Epithelial cell of proximal tubule (primary cell): ENCODE results near the gene CAVIN2. TPM values are rescaled to one million over a fixed set of nuclear protein-coding genes. Genes with fewer than 3 reads are reported as not detected.

ENCODE experiments used
- DNase-seq: peaks from one replicate; pipeline ENCODE4 v3.0.0-alpha.2; 2011; ENCODE audit warnings: low read depth
- H3K4me3 ChIP-seq: 2 replicates; pipeline ENCODE4 v1.5.1; 2011; ENCODE audit warnings: low read depth, mild to moderate bottlenecking, low read length
- total RNA-seq: library from RNA; depleted of rRNA; stranded (reverse); fragments of >200 nt; gene quantifications from 2 replicates; pipeline ENCODE4 v1.2.3, GENCODE V29; 2015
- TF ChIP-seq, protein P1 (sequence below): conservative IDR thresholded peaks from 2 replicates; pipeline ENCODE4 v1.5.1; 2012; ENCODE audit warnings: low read depth, mild to moderate bottlenecking, low read length

CAVIN2 gene
- total RNA-seq, 1 donor from 2014 or later: 0.98 TPM

GRCh38 chr2:191857259-191857805 lies 10.4 kb upstream of the CAVIN2 start:
- no peak overlapping the region for H3K4me3 ChIP-seq
- TF ChIP-seq, protein P1, sequence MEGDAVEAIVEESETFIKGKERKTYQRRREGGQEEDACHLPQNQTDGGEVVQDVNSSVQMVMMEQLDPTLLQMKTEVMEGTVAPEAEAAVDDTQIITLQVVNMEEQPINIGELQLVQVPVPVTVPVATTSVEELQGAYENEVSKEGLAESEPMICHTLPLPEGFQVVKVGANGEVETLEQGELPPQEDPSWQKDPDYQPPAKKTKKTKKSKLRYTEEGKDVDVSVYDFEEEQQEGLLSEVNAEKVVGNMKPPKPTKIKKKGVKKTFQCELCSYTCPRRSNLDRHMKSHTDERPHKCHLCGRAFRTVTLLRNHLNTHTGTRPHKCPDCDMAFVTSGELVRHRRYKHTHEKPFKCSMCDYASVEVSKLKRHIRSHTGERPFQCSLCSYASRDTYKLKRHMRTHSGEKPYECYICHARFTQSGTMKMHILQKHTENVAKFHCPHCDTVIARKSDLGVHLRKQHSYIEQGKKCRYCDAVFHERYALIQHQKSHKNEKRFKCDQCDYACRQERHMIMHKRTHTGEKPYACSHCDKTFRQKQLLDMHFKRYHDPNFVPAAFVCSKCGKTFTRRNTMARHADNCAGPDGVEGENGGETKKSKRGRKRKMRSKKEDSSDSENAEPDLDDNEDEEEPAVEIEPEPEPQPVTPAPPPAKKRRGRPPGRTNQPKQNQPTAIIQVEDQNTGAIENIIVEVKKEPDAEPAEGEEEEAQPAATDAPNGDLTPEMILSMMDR: no peak
- DNase-seq: no peak

GRCh38 chr2:191856111-191856876 lies 9.4 kb upstream of the CAVIN2 start:
- DNase-seq: no peak
- TF ChIP-seq, protein P1: no peak
- no peak overlapping the region for H3K4me3 ChIP-seq

GRCh38 chr2:191855382-191855781 lies 8.5 kb upstream of the CAVIN2 start:
- no peak overlapping the region for H3K4me3 ChIP-seq
- TF ChIP-seq, protein P1: no peak
- DNase-seq: no peak

- H3K4me3 ChIP-seq: no peak overlapping the region
- no peak for DNase-seq
- TF ChIP-seq, protein P1: no peak
Measured at GRCh38 chr2:191854382-191855372, 7.8 kb upstream of the CAVIN2 start.

DNA sequence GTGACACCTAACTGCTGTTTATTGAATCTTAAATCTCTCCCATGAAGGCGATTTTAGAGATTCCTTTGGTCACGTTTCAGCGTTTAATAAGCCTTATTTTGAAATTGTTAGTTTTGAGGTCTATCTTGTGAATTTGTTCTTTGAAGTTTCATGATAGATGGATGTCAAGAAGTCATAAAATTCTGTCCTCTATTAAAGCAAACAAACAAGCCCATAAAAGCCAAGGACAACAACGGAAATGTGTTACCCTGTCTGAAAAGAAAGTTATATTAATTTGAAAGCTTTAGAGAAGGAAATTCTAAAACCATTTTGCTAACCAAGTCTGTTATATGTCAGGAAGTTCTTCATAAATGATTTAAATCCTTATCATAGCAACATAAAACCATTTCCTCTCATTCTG lies 7.0 kb upstream of the CAVIN2 start:
- TF ChIP-seq, protein P1: no peak
- no peak for DNase-seq
- no peak overlapping the region for H3K4me3 ChIP-seq

DNA sequence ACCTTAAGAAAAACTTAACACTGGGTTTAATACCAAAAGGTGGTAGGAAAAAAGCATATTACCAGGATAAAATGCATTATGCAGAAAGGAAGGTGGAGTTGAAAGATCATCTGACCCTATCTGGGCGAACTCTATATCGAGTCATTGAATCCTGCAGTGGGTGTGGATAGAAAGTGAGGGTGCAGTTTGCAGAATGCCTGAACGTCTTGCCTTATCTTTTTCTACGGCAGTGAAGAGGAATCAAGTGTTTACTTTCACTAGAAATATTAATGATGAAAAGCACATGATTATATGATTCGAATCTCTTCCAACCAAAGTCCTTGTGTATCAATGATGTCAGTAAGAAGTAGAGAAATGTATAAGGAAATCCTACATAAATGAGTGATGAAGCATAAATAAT lies 4.3 kb upstream of the CAVIN2 start:
- no peak for DNase-seq
- no peak overlapping the region for H3K4me3 ChIP-seq
- TF ChIP-seq, protein P1: no peak
